Loucy (cell line): Measurements from ENCODE around the gene RIT2.

Experiments used
- H2AFZ ChIP-seq: fragments of 200-600 bp; sonication (generic); 2 replicates; pipeline ENCODE4 v1.6.0; 2016; ENCODE audit warnings: antibody characterized with exemption, mild to moderate bottlenecking, low read length, moderate library complexity
- H3F3A ChIP-seq: fragments of 200-600 bp; 2 replicates; pipeline ENCODE4 v1.6.0; 2016; ENCODE audit warnings: antibody characterized with exemption, low read depth, mild to moderate bottlenecking
- H3K27me3 ChIP-seq: fragments of 200-600 bp; sonication (generic); 2 replicates; pipeline ENCODE4 v1.6.1; 2014; ENCODE audit warnings: low read length, mild to moderate bottlenecking; ENCODE audit not compliant: insufficient read depth, poor library complexity, severe bottlenecking
- H3K36me3 ChIP-seq: fragments of 200-600 bp; sonication (generic); 2 replicates; pipeline ENCODE4 v1.6.1; 2016; ENCODE audit warnings: low read length; ENCODE audit not compliant: insufficient read depth
- H3K4me1 ChIP-seq: fragments of 200-600 bp; sonication (generic); 2 replicates; pipeline ENCODE4 v1.5.1; 2014; ENCODE audit warnings: low read length, mild to moderate bottlenecking; ENCODE audit not compliant: insufficient read depth, poor library complexity, severe bottlenecking
- H3K4me2 ChIP-seq: fragments of 200-600 bp; sonication (generic); 2 replicates; pipeline ENCODE4 v1.6.0; 2014; ENCODE audit warnings: antibody characterized with exemption, low read length, low read depth, mild to moderate bottlenecking; ENCODE audit not compliant: poor library complexity, severe bottlenecking
- H3K4me3 ChIP-seq: fragments of 200-600 bp; sonication (generic); 2 replicates; pipeline ENCODE4 v1.5.1; 2014; ENCODE audit warnings: low read length, mild to moderate bottlenecking, mixed read lengths; ENCODE audit not compliant: poor library complexity, severe bottlenecking
- H3K79me2 ChIP-seq: fragments of 200-600 bp; sonication (generic); 2 replicates; pipeline ENCODE4 v1.6.1; 2014; ENCODE audit warnings: low read length; ENCODE audit not compliant: insufficient read depth
- H3K9ac ChIP-seq: fragments of 200-600 bp; sonication (generic); 2 replicates; pipeline ENCODE4 v1.6.0; 2014; ENCODE audit warnings: mild to moderate bottlenecking, low read depth, low read length, moderate library complexity; ENCODE audit not compliant: poor library complexity, severe bottlenecking
- H3K9me2 ChIP-seq: fragments of 200-600 bp; sonication (generic); replicated peaks from 2 replicates; pipeline ENCODE4 v1.6.1; 2016; ENCODE audit warnings: low read depth, low read length, mixed read lengths
- H3K9me3 ChIP-seq: fragments of 200-600 bp; sonication (generic); 2 replicates; pipeline ENCODE4 v1.6.1; 2014; ENCODE audit warnings: mild to moderate bottlenecking, antibody characterized with exemption, low read length, low read depth; ENCODE audit not compliant: insufficient read depth
- H4K20me1 ChIP-seq: fragments of 200-600 bp; sonication (generic); 2 replicates; pipeline ENCODE4 v1.6.0; 2014; ENCODE audit warnings: antibody characterized with exemption, low read length, mild to moderate bottlenecking; ENCODE audit not compliant: insufficient read depth, poor library complexity, severe bottlenecking
- CTCF ChIP-seq: fragments of 200-600 bp; sonication (generic); conservative IDR thresholded peaks from 2 replicates; pipeline ENCODE4 v1.5.1; 2014; ENCODE audit warnings: mild to moderate bottlenecking, antibody characterized with exemption, low read length
- EZH2phosphoT487 ChIP-seq: fragments of 200-600 bp; IDR thresholded peaks from 2 replicates; pipeline ENCODE4 v1.6.1; 2018; ENCODE audit warnings: antibody characterized with exemption, mild to moderate bottlenecking, moderate library complexity, borderline replicate concordance

RIT2 gene

GRCh38 chr18:42922363-42922762, 193.1 kb downstream of the RIT2 start:
- TF ChIP-seq CTCF = no peak
- TF ChIP-seq EZH2phosphoT487 = no peak
- no peaks in the 10 kb centered on the region for H3K79me2 ChIP-seq
- H4K20me1 ChIP-seq = no peaks in the 10 kb centered on the region
- H3K4me3 ChIP-seq = no peak overlapping the region
- H3K4me2 ChIP-seq = no peak overlapping the region
- H3K9me2 ChIP-seq = no peaks in the 10 kb centered on the region
- no peaks in the 10 kb centered on the region for H3K27me3 ChIP-seq
- H3K4me1 ChIP-seq = no peaks in the 10 kb centered on the region
- H3F3A ChIP-seq = no peaks in the 10 kb centered on the region
- H3K9me3 ChIP-seq = no peaks in the 10 kb centered on the region; the same call in 1 of the 2 replicates
- H3K9ac ChIP-seq = no peak overlapping the region
- H3K36me3 ChIP-seq = no peaks in the 10 kb centered on the region
- H2AFZ ChIP-seq = no peak overlapping the region

GRCh38 chr18:42921226-42921737, 194.2 kb downstream of the RIT2 start:
- no peak overlapping the region for H3K4me2 ChIP-seq
- no peak overlapping the region for H2AFZ ChIP-seq
- H4K20me1 ChIP-seq = no peaks in the 10 kb centered on the region
- H3K4me3 ChIP-seq = no peak overlapping the region
- H3F3A ChIP-seq = no peaks in the 10 kb centered on the region
- H3K36me3 ChIP-seq = no peaks in the 10 kb centered on the region
- no peaks in the 10 kb centered on the region; the same call in 1 of the 2 replicates for H3K9me3 ChIP-seq
- TF ChIP-seq EZH2phosphoT487 = no peak
- no peak for TF ChIP-seq CTCF
- no peaks in the 10 kb centered on the region for H3K79me2 ChIP-seq
- no peaks in the 10 kb centered on the region for H3K9me2 ChIP-seq
- H3K9ac ChIP-seq = no peak overlapping the region
- no peaks in the 10 kb centered on the region for H3K27me3 ChIP-seq
- H3K4me1 ChIP-seq = no peaks in the 10 kb centered on the region

DNA sequence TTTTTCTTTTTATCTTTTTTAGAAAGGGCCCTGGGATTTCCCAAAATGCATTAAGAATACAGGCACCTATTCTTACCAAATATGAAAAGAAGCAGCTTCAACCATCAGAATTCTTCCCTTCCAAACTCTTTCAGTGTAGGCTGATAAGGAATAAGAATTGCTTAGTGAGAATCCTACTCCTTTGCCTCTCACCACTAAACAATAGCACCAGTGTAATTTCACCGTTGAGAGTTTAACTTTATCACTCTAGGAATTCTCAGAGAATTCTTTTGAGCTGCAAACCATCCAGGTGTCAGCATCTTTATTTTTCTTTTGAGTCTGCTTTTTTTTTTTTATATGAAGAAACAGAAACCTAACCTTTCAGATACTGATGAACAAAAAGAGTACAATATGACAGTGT, 194.9 kb downstream of the RIT2 start:
- H3K27me3 ChIP-seq = no peaks in the 10 kb centered on the region
- no peaks in the 10 kb centered on the region for H3K9me2 ChIP-seq
- H2AFZ ChIP-seq = no peak overlapping the region
- H3K36me3 ChIP-seq = no peaks in the 10 kb centered on the region
- no peak for TF ChIP-seq EZH2phosphoT487
- no peak for TF ChIP-seq CTCF
- H4K20me1 ChIP-seq = no peaks in the 10 kb centered on the region
- no peaks in the 10 kb centered on the region for H3K4me1 ChIP-seq
- H3K9me3 ChIP-seq = no peaks in the 10 kb centered on the region; the same call in 1 of the 2 replicates
- no peaks in the 10 kb centered on the region for H3F3A ChIP-seq
- H3K79me2 ChIP-seq = no peaks in the 10 kb centered on the region
- no peak overlapping the region for H3K4me2 ChIP-seq
- H3K4me3 ChIP-seq = no peak overlapping the region
- H3K9ac ChIP-seq = no peak overlapping the region
